Transverse colon (tissue), 3 donors: Measurements from ENCODE around the gene MAP1LC3B.

Experiments used
- CTCF ChIP-seq, 5 experiments: fragments of 200-600 bp in 3 of 5; fragments of 450-650 bp in 2 of 5; sonication (generic) in 3 of 5; IDR thresholded peaks; 1 replicate in 2 of 5; 2 replicates in 3 of 5; pipeline ENCODE4 v1.5.1; 2016 to 2017; ENCODE audit warnings: antibody characterized with exemption in 5 of 5, inconsistent platforms in 3 of 5, mild to moderate bottlenecking in 2 of 5, moderate library complexity in 1 of 5
- EP300 ChIP-seq: sonication (generic); formaldehyde crosslinking; IDR thresholded peaks from one replicate; pipeline ENCODE4 v1.6.1; 2017; ENCODE audit warnings: antibody characterized with exemption, low read depth
- POLR2A ChIP-seq: fragments of 450-650 bp; IDR thresholded peaks from one replicate; pipeline ENCODE4 v1.6.1; 2016; ENCODE audit warnings: antibody characterized with exemption, mild to moderate bottlenecking, moderate library complexity

GRCh38 chr16:87376660-87377059, 15.5 kb upstream of the MAP1LC3B start:
- TF ChIP-seq EP300 (no peak), CTCF (IDR thresholded peaks at IDR 0.05) (no peak), POLR2A (no peak)
